GM10266 (cell line): ENCODE measurements around the gene ZNF774.
A peak's percentile ranks its signal among the peaks of the same experiment; 100 is the strongest.

Experiments used
- DNase-seq: peaks from one replicate; pipeline ENCODE4 v3.0.0; 2012; ENCODE audit errors: extremely low spot score
- CTCF ChIP-seq: IDR thresholded peaks from 2 replicates; pipeline ENCODE4 v1.5.1; 2012; ENCODE audit warnings: mild to moderate bottlenecking, low read depth; ENCODE audit not compliant: control insufficient read depth, insufficient read depth; ENCODE audit errors: missing control alignments

ZNF774 gene

DNA sequence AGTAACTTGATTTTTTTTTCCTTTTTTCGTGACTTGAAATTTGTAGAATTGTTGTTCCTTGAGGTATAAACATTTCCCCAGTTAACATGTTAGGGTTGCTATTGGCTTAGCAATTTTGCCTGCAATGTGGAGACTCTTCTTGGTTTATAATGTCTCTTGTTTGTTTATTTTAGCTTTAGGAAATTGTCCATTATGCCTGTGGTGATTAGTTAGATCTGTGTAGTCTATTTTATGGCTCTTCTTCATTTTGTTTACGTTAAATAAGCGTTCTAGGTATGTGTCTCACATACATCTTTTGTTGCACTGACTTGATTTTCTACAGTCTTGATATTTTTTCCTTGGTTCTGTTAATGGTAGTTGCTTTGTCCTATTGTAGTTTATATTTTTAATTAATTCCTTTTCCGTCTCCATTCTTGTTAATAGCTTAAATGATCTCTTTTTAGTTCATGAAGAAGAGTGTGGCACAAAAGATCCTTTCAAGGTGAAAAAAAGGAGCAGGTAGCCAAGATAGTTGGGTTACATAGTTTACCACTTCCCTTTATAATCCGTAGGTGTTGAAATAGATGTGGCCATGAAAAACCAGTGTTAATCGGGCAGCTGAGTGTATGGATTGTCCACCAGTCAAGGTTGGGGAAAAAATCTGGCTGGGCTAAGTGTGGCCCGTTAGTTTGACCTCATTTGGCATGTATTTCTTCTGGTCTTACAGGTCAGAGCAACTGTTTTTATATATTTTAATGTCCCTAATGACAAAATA is 48.1 kb downstream of the ZNF774 start:
- no peak for DNase-seq
- TF ChIP-seq CTCF, result no peak

- no peak for TF ChIP-seq CTCF
- peak; percentile 77 for DNase-seq
Observed at GRCh38 chr15:90400759-90401314, 48.8 kb downstream of the ZNF774 start.

DNA sequence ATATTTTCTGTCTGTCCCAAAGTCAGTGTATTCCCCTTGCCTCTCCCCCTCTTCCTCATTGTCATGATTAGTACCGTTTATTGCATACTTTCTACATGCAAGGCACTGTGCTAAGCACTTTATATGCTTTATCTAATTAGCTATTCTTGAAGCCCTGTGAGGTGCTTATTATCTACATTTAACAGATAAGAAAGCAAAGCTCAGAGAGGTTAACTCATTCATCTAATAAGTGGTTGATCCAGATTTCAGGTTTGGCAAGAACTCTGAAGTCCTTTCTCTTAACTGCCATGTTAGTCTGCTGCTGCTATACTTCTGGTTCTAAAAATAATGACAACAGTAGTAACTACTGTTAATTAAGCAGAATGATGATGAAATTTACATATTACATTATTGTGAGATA is 49.4 kb downstream of the ZNF774 start:
- DNase-seq, result no peak
- TF ChIP-seq CTCF, result no peak

DNA sequence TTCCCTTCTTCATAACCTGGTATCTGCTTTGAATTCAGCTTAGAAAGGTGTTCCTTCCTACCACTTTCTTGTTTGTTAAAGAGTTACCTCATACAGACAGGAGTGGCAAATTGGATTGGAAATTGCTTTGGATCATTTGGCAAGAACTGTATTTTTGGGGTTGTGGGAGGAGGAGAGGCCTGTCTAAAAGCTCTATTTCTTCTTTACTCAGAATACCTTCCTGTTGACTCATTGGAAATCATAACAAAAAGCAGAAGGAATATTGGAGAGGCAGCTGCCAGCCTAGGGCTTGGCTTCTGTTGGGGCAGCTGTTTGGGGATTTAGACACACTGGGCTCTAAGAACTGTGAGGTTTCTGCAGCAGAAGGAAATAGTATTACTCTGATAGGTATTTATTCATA is 50.1 kb downstream of the ZNF774 start:
- no peak for TF ChIP-seq CTCF
- no peak for DNase-seq

DNA sequence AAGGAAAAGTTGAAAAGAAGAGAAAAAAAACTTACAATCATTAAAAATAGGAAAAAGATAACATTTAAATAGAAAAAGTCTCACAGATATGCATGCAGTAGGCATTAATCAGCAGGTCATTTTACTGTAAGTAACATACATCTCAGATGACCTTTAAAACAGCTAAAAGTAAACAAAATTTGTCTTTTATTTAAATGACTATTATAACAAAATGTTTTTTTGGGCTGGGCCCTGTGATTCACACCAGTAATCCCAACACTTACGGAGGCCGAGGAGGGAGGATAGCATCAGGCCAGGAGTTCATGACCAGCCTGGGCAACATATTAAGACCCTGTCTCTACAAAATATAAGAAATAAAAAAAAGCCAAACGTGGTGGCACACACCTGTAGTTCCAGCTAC is 50.7 kb downstream of the ZNF774 start:
- no peak for TF ChIP-seq CTCF

GRCh38 chr15:90405055-90405607 is 53.0 kb downstream of the ZNF774 start:
- no peak for TF ChIP-seq CTCF
- no peak for DNase-seq

More for the DNA sequence above, 50.7 kb downstream of the ZNF774 start:
- DNase-seq, result no peak

DNA sequence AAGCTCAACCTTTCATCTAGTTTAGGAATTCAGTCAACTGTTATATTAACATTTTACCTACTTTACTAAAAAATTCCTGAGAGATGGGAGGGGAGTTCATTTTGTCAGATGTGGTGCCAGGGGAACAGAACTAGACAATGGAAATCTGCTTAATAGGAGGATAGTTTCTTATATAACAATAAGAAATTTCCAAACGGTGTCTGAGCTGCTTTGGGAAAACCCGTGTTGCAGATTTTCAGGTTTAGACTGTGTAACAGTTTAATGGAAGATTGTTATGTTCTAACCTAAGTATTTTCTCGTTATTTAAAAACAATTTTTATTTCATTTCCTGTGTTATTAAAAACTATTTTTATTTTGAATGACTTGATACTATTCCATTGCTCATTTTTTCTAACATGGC is 55.3 kb downstream of the ZNF774 start:
- no peak for TF ChIP-seq CTCF
- DNase-seq, result no peak
